Measurements from ENCODE around the gene MRPL49. TPM values are rescaled to one million over a fixed set of nuclear protein-coding genes. Genes with fewer than 3 reads are reported as not detected.
"Not testable (repeated sequence)": the region's sequence is repeated elsewhere in the genome, so short reads cannot be mapped to it uniquely, and the experiment has no call there.

MRPL49 gene
- total RNA-seq, 2 experiments from 2014 or later, result 53.0 to 53.3 TPM

- Histone ChIP-seq H3K4me3 (ENCODE audit: low read length) (no peak overlapping the region), H3K27ac (ENCODE audit: low read depth in 1 of 2, low read length in 2 of 2) (no peak overlapping the region), H3K27me3 (ENCODE audit: control insufficient read depth in 1 of 2, insufficient read depth in 2 of 2, low read length in 2 of 2) (no peaks in the 10 kb centered on the region), H3K4me1 (ENCODE audit: insufficient read depth, low read length) (no peaks in the 10 kb centered on the region), H3K9me3 (ENCODE audit: control insufficient read depth in 1 of 2, insufficient read depth in 1 of 2, low read length in 2 of 2) (no peaks in the 10 kb centered on the region), H3K36me3 (ENCODE audit: insufficient read depth, low read length) (no peaks in the 10 kb centered on the region)
- no peak for DNase-seq
- ChIA-PET POLR2A (interaction anchor here (2.0 kb wide), 1 partner anchor 14 kb away, joined by 9 read pairs; the partner anchor contains the start of gene SYVN1), CTCF (no interaction called here)
- Mint-ChIP-seq H3K4me3 (no peak overlapping the region), H3K9me3 (no peaks in the 10 kb centered on the region), H3K36me3 (ENCODE audit: low read depth) (no peaks in the 10 kb centered on the region), H3K27me3 (no peaks in the 10 kb centered on the region), H3K4me1 (ENCODE audit: low read depth) (no peaks in the 10 kb centered on the region), H3K27ac (no peak overlapping the region)
- intact Hi-C loops (cut with DNase I, micrococcal nuclease), result no loop called here
- no peak for TF ChIP-seq CTCF (IDR thresholded peaks at IDR 0.05)
- ATAC-seq (ENCODE audit: poor library complexity), result no peak
Measured at GRCh38 chr11:65148657-65149056, 26.5 kb downstream of the MRPL49 start.

GRCh38 chr11:65150131-65150508 lies 28.0 kb downstream of the MRPL49 start:
- H3K27ac ChIP-seq (ENCODE audit: low read depth in 1 of 2, low read length in 2 of 2); H3K4me1 Mint-ChIP-seq (ENCODE audit: low read depth); H3K27ac Mint-ChIP-seq; H3K4me3 ChIP-seq (ENCODE audit: low read length); CTCF ChIA-PET; H3K9me3 Mint-ChIP-seq; DNase-seq; H3K9me3 ChIP-seq (ENCODE audit: control insufficient read depth in 1 of 2, insufficient read depth in 1 of 2, low read length in 2 of 2); H3K36me3 Mint-ChIP-seq (ENCODE audit: low read depth); H3K36me3 ChIP-seq (ENCODE audit: insufficient read depth, low read length); H3K4me3 Mint-ChIP-seq; H3K27me3 Mint-ChIP-seq; H3K4me1 ChIP-seq (ENCODE audit: insufficient read depth, low read length); H3K27me3 ChIP-seq (ENCODE audit: control insufficient read depth in 1 of 2, insufficient read depth in 2 of 2, low read length in 2 of 2); POLR2A ChIA-PET; ATAC-seq (ENCODE audit: poor library complexity): not testable (repeated sequence)
- intact Hi-C loops (cut with DNase I, micrococcal nuclease), result loop anchor here in 1 of 2 experiments (5.0 kb wide), 1 partner anchor 147 kb away; no protein-coding TSS in a partner anchor

GRCh38 chr11:65150509-65151299 lies 28.6 kb downstream of the MRPL49 start:
- H3K27me3 Mint-ChIP-seq, result no peaks in the 10 kb centered on the region
- peak in 3 of 14 experiments; percentile 18 to 74 (median 69) for DNase-seq
- CTCF ChIA-PET, result no interaction called here
- H3K4me1 Mint-ChIP-seq (ENCODE audit: low read depth), result no peaks in the 10 kb centered on the region
- no peak overlapping the region for H3K27ac ChIP-seq (ENCODE audit: low read depth in 1 of 2, low read length in 2 of 2)
- intact Hi-C loops (cut with DNase I, micrococcal nuclease), result loop anchor here in 1 of 2 experiments (5.0 kb wide), 1 partner anchor 147 kb away; no protein-coding TSS in a partner anchor
- no peaks in the 10 kb centered on the region for H3K27me3 ChIP-seq (ENCODE audit: control insufficient read depth in 1 of 2, insufficient read depth in 2 of 2, low read length in 2 of 2)
- no peaks in the 10 kb centered on the region for H3K36me3 ChIP-seq (ENCODE audit: insufficient read depth, low read length)
- no peak overlapping the region for H3K27ac Mint-ChIP-seq
- no peak for TF ChIP-seq CTCF (IDR thresholded peaks at IDR 0.05)
- H3K9me3 Mint-ChIP-seq, result no peaks in the 10 kb centered on the region
- H3K4me3 Mint-ChIP-seq, result no peak overlapping the region
- H3K4me1 ChIP-seq (ENCODE audit: insufficient read depth, low read length), result no peaks in the 10 kb centered on the region
- no peak overlapping the region for H3K4me3 ChIP-seq (ENCODE audit: low read length)
- no peak for ATAC-seq (ENCODE audit: poor library complexity)
- no peaks in the 10 kb centered on the region for H3K36me3 Mint-ChIP-seq (ENCODE audit: low read depth)
- H3K9me3 ChIP-seq (ENCODE audit: control insufficient read depth in 1 of 2, insufficient read depth in 1 of 2, low read length in 2 of 2), result no peaks in the 10 kb centered on the region
- POLR2A ChIA-PET, result no interaction called here
